Neutrophil (primary cell): Measurements from ENCODE around the gene MRRF.
"Not testable (repeated sequence)": the region's sequence is repeated elsewhere in the genome, so short reads cannot be mapped to it uniquely, and the experiment has no call there.

Experiments
- H3K27ac ChIP-seq: fragments of 200-600 bp; sonication (generic); 2 replicates; pipeline ENCODE4 v1.5.1; 2016; ENCODE audit warnings: mild to moderate bottlenecking, moderate library complexity
- H3K27me3 ChIP-seq: fragments of 200-600 bp; sonication (generic); 2 replicates; pipeline ENCODE4 v1.6.0; 2016; ENCODE audit warnings: mild to moderate bottlenecking
- H3K36me3 ChIP-seq: fragments of 200-600 bp; sonication (generic); 2 replicates; pipeline ENCODE4 v1.5.1; 2017
- H3K4me1 ChIP-seq, 2 experiments: fragments of 200-600 bp in 1 of 2; sonication (generic) in 1 of 2; 1 replicate in 1 of 2; 2 replicates in 1 of 2; pipeline versions ENCODE4 v1.5.1 to v1.6.1; 2013 to 2016; ENCODE audit warnings: low read depth in 1 of 2, low read length in 1 of 2, mild to moderate bottlenecking in 1 of 2, moderate library complexity in 1 of 2; ENCODE audit not compliant: control insufficient read depth in 1 of 2, insufficient read depth in 1 of 2
- H3K4me3 ChIP-seq, 2 experiments: fragments of 200-600 bp in 1 of 2; sonication (generic) in 1 of 2; 1 replicate in 1 of 2; 2 replicates in 1 of 2; pipeline ENCODE4 v1.5.1; 2013 to 2016; ENCODE audit warnings: low read depth in 1 of 2, low read length in 1 of 2, mild to moderate bottlenecking in 1 of 2, moderate library complexity in 1 of 2
- H3K9me3 ChIP-seq: fragments of 200-600 bp; sonication (generic); 2 replicates; pipeline ENCODE4 v1.5.1; 2016
- TF ChIP-seq, protein P1 (sequence below): fragments of 200-600 bp; sonication (generic); IDR thresholded peaks from 2 replicates; pipeline ENCODE4 v1.5.1; 2016; ENCODE audit warnings: antibody characterized with exemption

Gene MRRF

DNA sequence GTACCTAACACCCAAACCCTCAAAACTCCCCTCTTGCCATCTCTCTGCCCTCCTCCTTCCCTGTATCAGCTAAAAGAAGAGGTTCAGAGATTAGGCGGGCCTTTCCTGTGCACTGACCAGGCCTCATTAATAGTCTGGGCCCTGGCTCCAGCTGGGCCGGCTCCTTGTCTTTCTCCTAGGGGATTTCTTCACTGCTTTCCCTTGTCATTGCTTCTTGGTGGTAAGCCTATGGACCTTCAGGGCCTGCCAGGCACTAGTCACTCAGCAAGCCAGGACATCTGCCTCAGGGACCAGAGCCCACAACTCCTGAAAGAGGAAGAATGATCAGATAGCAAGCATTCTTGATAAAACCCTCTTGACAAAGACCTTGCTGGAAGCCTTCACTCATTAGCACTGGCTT is 50.9 kb downstream of the MRRF start:
- H3K4me3 ChIP-seq = no peak overlapping the region
- no peaks in the 10 kb centered on the region for H3K27me3 ChIP-seq
- H3K27ac ChIP-seq = no peak overlapping the region
- no peaks in the 10 kb centered on the region for H3K9me3 ChIP-seq
- no peaks in the 10 kb centered on the region for H3K4me1 ChIP-seq
- H3K36me3 ChIP-seq = peaks cover 35% of the 10 kb centered on the region
- TF ChIP-seq, protein P1, sequence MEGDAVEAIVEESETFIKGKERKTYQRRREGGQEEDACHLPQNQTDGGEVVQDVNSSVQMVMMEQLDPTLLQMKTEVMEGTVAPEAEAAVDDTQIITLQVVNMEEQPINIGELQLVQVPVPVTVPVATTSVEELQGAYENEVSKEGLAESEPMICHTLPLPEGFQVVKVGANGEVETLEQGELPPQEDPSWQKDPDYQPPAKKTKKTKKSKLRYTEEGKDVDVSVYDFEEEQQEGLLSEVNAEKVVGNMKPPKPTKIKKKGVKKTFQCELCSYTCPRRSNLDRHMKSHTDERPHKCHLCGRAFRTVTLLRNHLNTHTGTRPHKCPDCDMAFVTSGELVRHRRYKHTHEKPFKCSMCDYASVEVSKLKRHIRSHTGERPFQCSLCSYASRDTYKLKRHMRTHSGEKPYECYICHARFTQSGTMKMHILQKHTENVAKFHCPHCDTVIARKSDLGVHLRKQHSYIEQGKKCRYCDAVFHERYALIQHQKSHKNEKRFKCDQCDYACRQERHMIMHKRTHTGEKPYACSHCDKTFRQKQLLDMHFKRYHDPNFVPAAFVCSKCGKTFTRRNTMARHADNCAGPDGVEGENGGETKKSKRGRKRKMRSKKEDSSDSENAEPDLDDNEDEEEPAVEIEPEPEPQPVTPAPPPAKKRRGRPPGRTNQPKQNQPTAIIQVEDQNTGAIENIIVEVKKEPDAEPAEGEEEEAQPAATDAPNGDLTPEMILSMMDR = no peak

DNA sequence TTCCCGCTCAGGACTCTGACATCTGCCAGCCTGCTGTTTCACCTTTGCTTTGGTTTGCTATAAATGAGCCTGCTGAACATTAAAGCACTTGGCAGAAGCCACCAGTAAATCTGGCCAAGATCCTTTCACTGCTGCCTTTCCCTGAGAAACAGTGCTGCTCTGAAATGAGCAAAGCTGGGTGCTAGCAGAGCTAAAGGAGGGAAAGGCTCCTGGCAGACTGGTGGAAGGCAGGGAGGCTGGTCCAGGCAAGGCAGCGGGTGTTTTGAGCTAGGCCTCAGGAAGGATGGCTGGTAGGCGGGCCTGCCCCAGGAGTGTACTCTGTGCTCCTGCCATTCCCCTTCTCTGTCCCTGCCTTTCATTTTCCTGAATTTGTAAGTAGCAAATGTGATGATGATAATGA is 53.6 kb downstream of the MRRF start:
- Histone ChIP-seq H3K27ac (no peak overlapping the region), H3K36me3 (peaks cover 41% of the 10 kb centered on the region), H3K9me3 (no peaks in the 10 kb centered on the region), H3K4me1 (no peaks in the 10 kb centered on the region), H3K4me3 (no peak overlapping the region), H3K27me3 (no peaks in the 10 kb centered on the region)
- TF ChIP-seq, protein P1 = no peak

DNA sequence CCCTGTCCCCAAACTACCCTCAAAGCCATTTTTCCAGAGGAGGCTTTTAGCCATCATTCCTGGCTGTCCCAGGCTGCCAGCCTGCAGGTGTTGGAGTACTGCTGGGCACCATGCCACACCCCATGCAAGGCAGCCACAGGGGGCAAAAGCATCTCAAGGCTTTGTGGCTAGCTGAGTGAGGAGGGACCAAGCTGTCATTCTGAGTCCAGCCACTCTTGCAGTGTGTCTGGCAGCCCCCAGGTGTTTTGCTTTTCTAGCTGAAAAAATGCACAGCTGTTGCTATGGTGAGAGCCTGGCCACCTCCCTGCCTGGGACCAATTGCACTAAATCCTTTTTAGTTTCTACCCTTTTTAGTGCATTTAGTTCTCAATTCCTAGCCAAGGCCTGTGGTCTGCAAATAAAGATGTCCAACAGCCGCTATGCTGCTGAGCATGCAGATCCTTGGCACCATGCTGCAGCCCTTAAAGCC is 55.8 kb downstream of the MRRF start:
- Histone ChIP-seq H3K4me3 (no peak overlapping the region), H3K4me1 (no peaks in the 10 kb centered on the region), H3K36me3 (peaks cover 32% of the 10 kb centered on the region), H3K9me3 (no peaks in the 10 kb centered on the region), H3K27ac (no peak overlapping the region), H3K27me3 (no peaks in the 10 kb centered on the region)
- TF ChIP-seq, protein P1 = no peak

DNA sequence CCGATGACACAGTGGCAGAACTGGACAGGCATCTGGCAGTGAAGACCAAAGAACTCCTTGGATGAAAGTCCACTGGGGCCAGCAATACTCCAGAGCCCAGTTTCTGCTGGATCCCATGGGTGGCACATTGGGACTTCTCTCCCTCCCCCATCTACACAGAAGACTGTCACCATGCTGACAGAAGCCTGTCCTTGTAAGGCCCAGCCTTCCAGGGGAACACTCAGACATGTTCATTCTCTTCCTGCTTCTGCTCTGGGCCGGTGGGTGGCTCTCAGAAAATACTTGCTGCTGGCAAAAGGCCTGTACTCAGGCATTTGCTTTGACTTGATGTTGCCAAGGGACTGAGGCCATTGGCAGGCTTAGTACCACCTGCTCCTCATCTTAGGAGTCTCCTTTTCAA is 57.9 kb downstream of the MRRF start:
- H3K27ac ChIP-seq = no peak overlapping the region
- H3K36me3 ChIP-seq = peaks cover 34% of the 10 kb centered on the region
- H3K4me3 ChIP-seq = no peak overlapping the region
- TF ChIP-seq, protein P1 = no peak
- no peaks in the 10 kb centered on the region for H3K9me3 ChIP-seq
- no peaks in the 10 kb centered on the region for H3K27me3 ChIP-seq
- no peaks in the 10 kb centered on the region for H3K4me1 ChIP-seq

DNA sequence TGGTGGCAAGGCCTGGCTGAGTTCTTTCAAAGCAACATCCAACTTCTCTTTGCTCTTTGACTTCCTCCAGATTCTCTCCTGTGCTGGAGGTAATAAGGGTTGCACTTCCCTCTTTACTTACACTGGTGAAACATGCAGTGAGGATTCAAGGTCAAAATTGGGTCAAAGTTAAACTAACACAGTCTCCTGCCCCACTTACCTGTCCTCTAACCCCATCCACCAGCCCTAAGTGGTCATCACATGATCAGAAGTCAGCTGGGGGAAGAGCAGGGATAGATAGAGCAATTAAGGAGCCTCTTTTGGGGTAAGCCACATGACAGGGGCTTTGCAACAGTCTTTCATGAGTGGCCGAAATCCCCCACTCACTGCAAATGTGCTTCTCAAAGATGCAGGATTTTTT is 60.0 kb downstream of the MRRF start:
- not testable (repeated sequence) for H3K4me3 ChIP-seq, H3K9me3 ChIP-seq, H3K27me3 ChIP-seq, H3K4me1 ChIP-seq, H3K27ac ChIP-seq
- H3K36me3 ChIP-seq = peaks cover 26% of the 10 kb centered on the region

DNA sequence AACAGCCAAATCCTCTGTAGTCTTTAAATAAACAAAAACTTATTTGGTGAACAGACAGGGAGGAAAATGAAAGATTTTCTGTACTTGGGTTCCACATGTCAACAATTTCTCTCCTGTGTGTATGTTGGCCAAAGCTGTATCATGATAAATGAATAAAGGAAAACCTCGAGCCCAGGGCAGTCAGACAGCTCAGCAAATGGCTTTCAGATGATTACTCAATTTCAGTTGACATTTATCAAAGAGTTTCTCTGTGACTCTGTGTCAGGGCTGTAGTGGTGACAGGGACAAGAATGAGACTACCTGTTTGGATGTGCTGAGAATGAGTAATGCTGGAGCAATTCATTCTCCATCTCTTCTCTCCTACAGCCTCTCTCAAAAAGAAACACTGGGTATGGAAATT is 60.4 kb downstream of the MRRF start:
- Histone ChIP-seq H3K4me1 (no peaks in the 10 kb centered on the region), H3K36me3 (peaks cover 26% of the 10 kb centered on the region), H3K27me3 (no peaks in the 10 kb centered on the region), H3K9me3 (no peaks in the 10 kb centered on the region), H3K4me3 (no peak overlapping the region), H3K27ac (no peak overlapping the region)
- TF ChIP-seq, protein P1 = no peak
